GM12878 (cell line): ENCODE results near the gene PDS5A.

Experiments
- EP300 ChIP-seq, 2 experiments: fragments of 150-350 bp in 1 of 2; IDR thresholded peaks; 2 replicates each; pipeline ENCODE4 v1.6.1; 2011 to 2012; ENCODE audit warnings: low read depth in 2 of 2, low read length in 2 of 2, borderline replicate concordance in 1 of 2, improper control_type of control experiment in 1 of 2, inconsistent platforms in 1 of 2; ENCODE audit not compliant: control insufficient read depth in 1 of 2
- GATAD2B ChIP-seq: fragments of 450-650 bp; conservative IDR thresholded peaks from 2 replicates; pipeline ENCODE4 v1.6.1; 2017; ENCODE audit warnings: low read depth, mild to moderate bottlenecking, moderate library complexity

DNA sequence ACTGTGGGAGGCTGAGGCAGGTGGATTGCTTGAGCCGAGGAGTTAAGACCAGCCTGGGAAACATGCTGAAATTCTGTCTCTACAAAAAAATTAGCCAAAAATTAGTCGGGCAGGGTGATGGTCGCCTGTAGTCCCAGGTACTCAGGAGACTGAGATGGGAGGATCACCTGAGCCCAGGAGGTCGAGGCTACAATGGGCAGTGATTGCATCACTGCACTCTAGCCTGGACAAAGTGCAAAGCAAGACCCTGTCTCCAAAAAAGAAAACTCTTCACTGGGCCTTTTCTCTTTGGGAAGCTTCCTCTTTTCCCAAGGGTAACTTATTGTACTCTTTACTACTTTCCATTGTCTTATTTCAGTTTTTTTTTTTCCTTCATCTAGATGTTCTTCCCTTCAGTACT lies 190.9 kb downstream of the PDS5A start:
- TF ChIP-seq GATAD2B (no peak), EP300 (IDR thresholded peaks at IDR 0.05; ENCODE audit: borderline replicate concordance in 1 of 2, control insufficient read depth in 1 of 2, low read depth in 2 of 2, low read length in 2 of 2) (no peak)
